Measurements from ENCODE around the gene TMCC2. TPM values are rescaled to one million over a fixed set of nuclear protein-coding genes. Genes with fewer than 3 reads are reported as not detected.

The TMCC2 gene
- total RNA-seq, 1 donor from 2014 or later, result 7.1 TPM

GRCh38 chr1:205217418-205217817 lies 10.3 kb upstream of the TMCC2 start:
- Histone ChIP-seq H3K79me2 (ENCODE audit: low read depth) (no peaks in the 10 kb centered on the region), H3K9ac (no peak overlapping the region), H3K4me1 (no peaks in the 10 kb centered on the region), H3K9me3 (ENCODE audit: low read depth) (no peaks in the 10 kb centered on the region), H3K27me3 (no peaks in the 10 kb centered on the region), H3K36me3 (no peaks in the 10 kb centered on the region), H4K20me1 (ENCODE audit: low read depth) (no peaks in the 10 kb centered on the region), H3K4me3 (no peak overlapping the region), H3K4me2 (no peak overlapping the region), H3F3A (ENCODE audit: low read depth) (peaks cover 6% of the 10 kb centered on the region), H3K27ac (no peak overlapping the region), H2AFZ (replicated peaks) (no peak overlapping the region)
- TF ChIP-seq CTCF (IDR thresholded peaks at IDR 0.05) (no peak), EZH2phosphoT487 (IDR thresholded peaks at IDR 0.05) (no peak), EZH2 (IDR thresholded peaks at IDR 0.05) (no peak)
- Mint-ChIP-seq H3K4me3 (no peak overlapping the region), H3K36me3 (no peaks in the 10 kb centered on the region), H3K27ac (no peak overlapping the region), H3K27me3 (ENCODE audit: insufficient read depth, low read depth) (peaks cover 6% of the 10 kb centered on the region), H3K4me1 (peaks cover under 1% of the 10 kb centered on the region), H3K9me3 (no peaks in the 10 kb centered on the region)
- no peak for DNase-seq (ENCODE audit: low spot score)

- H3K79me2 ChIP-seq (ENCODE audit: low read depth), result no peaks in the 10 kb centered on the region
- H3K36me3 ChIP-seq, result no peaks in the 10 kb centered on the region
- no peak overlapping the region for H3K4me3 ChIP-seq
- no peaks in the 10 kb centered on the region for H3K9me3 ChIP-seq (ENCODE audit: low read depth)
- H3K9ac ChIP-seq, result no peak overlapping the region
- H3K4me2 ChIP-seq, result no peak overlapping the region
- no peak overlapping the region for H3K27ac Mint-ChIP-seq
- H3K4me1 Mint-ChIP-seq, result no peaks in the 10 kb centered on the region
- H3F3A ChIP-seq (ENCODE audit: low read depth), result peaks cover 5% of the 10 kb centered on the region
- no peaks in the 10 kb centered on the region for H4K20me1 ChIP-seq (ENCODE audit: low read depth)
- no peak for DNase-seq (ENCODE audit: low spot score)
- H3K36me3 Mint-ChIP-seq, result no peaks in the 10 kb centered on the region
- H3K4me3 Mint-ChIP-seq, result no peak overlapping the region
- H2AFZ ChIP-seq (replicated peaks), result no peak overlapping the region
- no peaks in the 10 kb centered on the region for H3K9me3 Mint-ChIP-seq
- H3K27me3 Mint-ChIP-seq (ENCODE audit: insufficient read depth, low read depth), result peaks cover 6% of the 10 kb centered on the region
- H3K27ac ChIP-seq, result no peak overlapping the region
- no peaks in the 10 kb centered on the region for H3K27me3 ChIP-seq
- TF ChIP-seq EZH2phosphoT487 (IDR thresholded peaks at IDR 0.05) (no peak), CTCF (IDR thresholded peaks at IDR 0.05) (no peak), EZH2 (IDR thresholded peaks at IDR 0.05) (no peak)
- peaks cover 12% of the 10 kb centered on the region for H3K4me1 ChIP-seq
Observed at GRCh38 chr1:205220421-205220820, 7.3 kb upstream of the TMCC2 start.

- no peak overlapping the region for H3K4me3 ChIP-seq
- no peaks in the 10 kb centered on the region for H3K9me3 Mint-ChIP-seq
- peaks cover 3% of the 10 kb centered on the region for H4K20me1 ChIP-seq (ENCODE audit: low read depth)
- peak overlapping the region; percentile 39 for H3K4me2 ChIP-seq
- H3K27me3 ChIP-seq, result peaks cover 9% of the 10 kb centered on the region
- H3K9ac ChIP-seq, result no peak overlapping the region
- H3K4me1 Mint-ChIP-seq, result peaks cover 28% of the 10 kb centered on the region
- H3F3A ChIP-seq (ENCODE audit: low read depth), result peaks cover 29% of the 10 kb centered on the region
- H2AFZ ChIP-seq (replicated peaks), result no peak overlapping the region
- peaks cover 26% of the 10 kb centered on the region for H3K4me1 ChIP-seq
- H3K27ac Mint-ChIP-seq, result no peak overlapping the region
- H3K9me3 ChIP-seq (ENCODE audit: low read depth), result no peaks in the 10 kb centered on the region
- DNase-seq (ENCODE audit: low spot score), result no peak
- peaks cover 6% of the 10 kb centered on the region for H3K27me3 Mint-ChIP-seq (ENCODE audit: insufficient read depth, low read depth)
- H3K79me2 ChIP-seq (ENCODE audit: low read depth), result peaks cover under 1% of the 10 kb centered on the region
- no peak overlapping the region for H3K27ac ChIP-seq
- H3K4me3 Mint-ChIP-seq, result no peak overlapping the region
- H3K36me3 Mint-ChIP-seq, result no peaks in the 10 kb centered on the region
- no peak for TF ChIP-seq CTCF (IDR thresholded peaks at IDR 0.05)
- TF ChIP-seq EZH2 (IDR thresholded peaks at IDR 0.05), result no peak
- no peak for TF ChIP-seq EZH2phosphoT487 (IDR thresholded peaks at IDR 0.05)
- no peaks in the 10 kb centered on the region for H3K36me3 ChIP-seq
Observed at GRCh38 chr1:205224736-205225135, 3.0 kb upstream of the TMCC2 start.

All from neural progenitor cell (in vitro differentiated cells).